HG02840 (cell line): ENCODE results near the gene TBC1D22A.
"Not testable (repeated sequence)": the region's sequence is repeated elsewhere in the genome, so short reads cannot be mapped to it uniquely, and the experiment has no call there.

Source experiments
- ATAC-seq: cut with Tn5 transposase; IDR thresholded peaks from one replicate; pipeline ENCODE4 v1.9.1; 2021; ENCODE audit warnings: mild to moderate bottlenecking, moderate library complexity, moderate number of reproducible peaks; ENCODE audit not compliant: unreplicated experiment, low FRiP score

The TBC1D22A gene

DNA sequence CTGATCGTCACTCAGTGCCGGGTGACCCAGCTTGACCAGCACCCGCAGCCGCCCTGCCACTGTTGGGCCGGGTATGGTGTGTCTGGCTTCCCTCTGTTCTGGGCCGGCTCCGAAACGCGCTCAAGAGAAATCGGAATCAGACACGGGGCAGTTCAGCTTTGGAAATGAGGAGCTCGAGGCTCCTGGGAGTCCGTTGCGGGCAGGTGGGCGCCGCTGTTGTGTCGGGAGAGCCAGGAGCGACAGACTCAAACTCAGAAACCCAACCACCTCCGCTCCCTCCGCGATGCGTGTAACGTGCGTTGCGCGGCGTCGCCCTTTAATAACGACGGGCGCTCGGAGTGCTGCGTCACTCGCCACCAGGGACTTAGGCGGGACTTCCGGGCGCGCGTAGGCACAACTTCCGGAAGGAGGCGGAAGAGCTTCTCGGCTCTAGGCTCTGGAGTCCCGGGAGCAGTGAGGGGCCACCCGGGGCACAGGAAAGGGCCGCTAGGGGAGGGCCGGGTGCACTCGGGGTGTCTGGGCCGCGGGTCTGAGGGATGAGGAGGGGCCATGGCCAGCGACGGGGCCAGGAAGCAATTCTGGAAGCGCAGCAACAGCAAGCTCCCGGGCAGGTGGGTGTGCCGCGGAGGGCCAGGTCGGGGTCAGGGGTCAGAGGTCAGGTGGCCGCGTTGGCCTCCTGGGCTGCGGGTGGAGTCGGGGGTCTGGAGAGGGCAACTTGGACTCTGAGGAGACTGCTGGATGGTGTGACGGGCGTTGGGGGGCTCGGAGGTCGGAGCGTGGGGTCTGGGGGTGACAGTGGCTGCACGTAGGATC lies at the start of gene TBC1D22A:
Gene TBC1D22A, plus strand, starts transcription at position 413 of the 813 bp plus-strand sequence. Its CDS starts 137 bp downstream, at position 550.
- peak; percentile 77 for ATAC-seq

- no peak for ATAC-seq
Observed at GRCh38 chr22:46714550-46714949, 47.9 kb upstream of the TBC1D22A start.

DNA sequence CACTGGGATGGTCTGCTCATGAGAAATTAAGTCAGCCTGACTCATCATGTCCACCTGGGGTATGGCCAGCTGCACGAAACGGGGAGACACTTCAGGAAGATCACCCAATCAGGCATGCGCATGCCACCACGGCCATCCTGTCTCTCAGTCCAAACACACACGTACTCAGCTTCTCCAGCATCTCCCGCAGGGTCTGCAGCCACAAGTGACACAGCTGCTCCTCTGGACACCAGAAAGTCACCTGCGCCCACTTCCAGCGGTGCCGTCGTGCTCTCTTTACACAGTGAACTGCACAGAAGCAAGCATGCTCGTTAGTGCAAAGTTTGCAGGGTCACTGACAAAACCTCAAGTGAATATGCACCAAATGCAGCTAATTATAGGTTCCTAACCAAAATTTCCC lies 42.5 kb upstream of the TBC1D22A start:
- no peak for ATAC-seq

DNA sequence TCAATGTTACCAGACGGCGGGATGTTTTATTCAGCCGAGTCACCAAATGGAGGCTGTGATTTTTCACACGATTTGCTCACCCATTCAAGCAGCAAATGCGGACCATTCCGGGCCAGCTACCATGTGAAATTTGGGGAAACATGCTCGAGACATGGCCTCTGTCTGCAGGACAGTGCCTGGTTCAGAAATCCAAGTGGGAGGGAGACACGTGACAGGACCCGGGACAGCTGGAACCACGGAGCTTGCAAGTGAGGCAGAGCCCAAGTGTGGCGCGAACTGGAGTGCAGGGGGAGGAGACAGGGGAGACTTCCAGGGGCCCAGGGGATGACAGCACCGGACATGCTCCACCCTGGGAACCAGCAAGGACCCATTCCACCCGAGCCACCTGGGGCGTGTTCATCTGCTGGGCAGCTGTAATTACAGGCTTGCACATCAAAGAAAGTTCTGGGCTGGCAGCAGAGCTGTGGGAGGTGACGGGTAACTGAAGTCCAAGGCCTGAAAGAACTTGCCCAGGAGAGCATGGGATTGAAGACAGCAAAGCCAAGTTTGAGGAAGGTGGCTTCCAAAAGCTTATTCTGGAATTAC lies 40.9 kb upstream of the TBC1D22A start:
- ATAC-seq, result no peak

- ATAC-seq, result no peak
Observed at GRCh38 chr22:46723882-46724281, 38.6 kb upstream of the TBC1D22A start.

DNA sequence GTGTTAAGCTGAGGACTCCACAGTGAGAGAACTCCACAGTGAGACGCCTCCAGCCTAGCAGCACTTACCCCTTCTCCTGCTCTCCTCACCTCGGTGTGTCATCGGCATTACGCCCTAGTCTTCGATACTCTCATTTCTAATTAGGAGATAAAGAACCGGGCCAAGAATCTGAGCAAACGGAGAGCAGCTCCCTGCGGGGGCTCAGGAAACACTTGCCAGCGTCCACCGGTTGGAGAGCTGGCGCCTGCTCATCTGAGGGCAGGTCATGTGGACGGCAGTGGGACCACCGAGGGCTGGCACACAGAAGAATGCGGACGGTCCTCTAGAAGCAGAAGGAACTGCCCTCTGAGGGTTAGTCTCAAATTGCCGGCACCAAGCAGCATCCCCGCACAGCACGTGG lies 37.4 kb upstream of the TBC1D22A start:
- ATAC-seq, result no peak

DNA sequence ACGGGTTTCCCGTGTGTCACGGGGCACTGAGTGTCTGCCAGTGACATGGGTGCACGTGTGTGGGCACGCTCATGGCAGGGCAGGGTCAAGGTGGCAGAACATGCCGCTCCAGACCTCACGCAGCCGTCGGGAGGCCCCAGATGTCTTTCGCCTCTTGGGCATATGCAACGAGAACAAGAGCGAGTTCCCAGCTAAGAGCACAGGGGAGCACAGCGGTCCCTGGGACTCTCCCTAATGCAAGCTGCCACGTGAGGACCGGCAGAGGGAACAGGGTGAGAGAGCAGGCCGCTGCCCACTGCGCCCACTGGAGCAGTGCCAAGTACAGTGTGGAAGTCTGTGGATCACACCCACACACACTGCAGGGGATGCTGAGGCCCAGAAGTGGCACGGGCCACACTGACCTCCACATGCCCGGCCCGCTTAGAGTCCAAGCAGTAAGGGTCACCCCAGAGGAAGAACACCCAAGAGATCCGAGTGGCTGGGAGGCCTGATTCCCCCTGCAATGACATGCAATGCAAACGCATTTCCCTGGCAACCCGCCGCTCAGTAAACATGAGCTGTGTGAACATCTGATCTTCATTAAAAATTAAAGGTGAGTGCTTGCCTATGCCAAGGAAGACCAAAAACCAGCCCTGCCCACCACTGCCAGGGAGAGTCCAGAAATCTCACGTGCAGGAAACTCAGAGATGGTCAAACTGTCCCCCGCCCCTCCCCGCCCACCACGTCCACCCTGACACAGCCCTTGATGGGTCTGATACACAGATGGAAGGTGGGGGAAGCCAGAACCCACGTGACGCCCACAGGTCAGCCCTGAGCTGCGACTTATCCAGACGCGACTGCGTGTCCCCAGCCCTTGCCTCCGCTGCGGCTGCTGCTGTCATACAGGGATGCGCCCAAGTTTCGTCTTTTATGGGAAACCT lies 36.1 kb upstream of the TBC1D22A start:
- ATAC-seq, result no peak

GRCh38 chr22:46726986-46727317 lies 35.5 kb upstream of the TBC1D22A start:
- no peak for ATAC-seq

DNA sequence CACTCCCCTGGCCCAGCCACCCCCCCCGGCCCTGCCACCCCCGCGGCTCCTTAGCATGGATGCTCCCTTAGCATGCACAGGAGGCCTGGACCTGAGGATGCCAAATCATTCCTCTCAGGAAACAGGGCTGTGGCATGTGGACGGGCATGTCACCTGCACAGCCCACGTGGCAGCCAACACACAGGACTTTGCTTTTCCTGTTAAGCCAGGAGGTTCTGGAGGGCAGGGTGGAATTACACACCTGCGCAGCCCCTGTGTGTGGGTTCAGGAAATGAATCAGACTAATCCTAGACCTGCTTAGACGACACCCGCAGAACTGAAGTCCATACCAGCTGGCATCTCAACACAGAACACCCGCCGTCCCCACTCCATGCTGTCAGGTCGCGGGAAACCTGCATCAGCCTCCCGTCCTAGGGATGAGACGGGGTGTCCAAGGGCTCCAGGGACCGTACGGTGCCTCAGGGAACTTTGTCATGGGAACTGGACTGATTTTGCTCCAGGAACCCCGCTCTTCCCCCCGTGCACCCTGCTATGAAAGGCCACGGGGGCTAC lies 34.6 kb upstream of the TBC1D22A start:
- no peak for ATAC-seq

DNA sequence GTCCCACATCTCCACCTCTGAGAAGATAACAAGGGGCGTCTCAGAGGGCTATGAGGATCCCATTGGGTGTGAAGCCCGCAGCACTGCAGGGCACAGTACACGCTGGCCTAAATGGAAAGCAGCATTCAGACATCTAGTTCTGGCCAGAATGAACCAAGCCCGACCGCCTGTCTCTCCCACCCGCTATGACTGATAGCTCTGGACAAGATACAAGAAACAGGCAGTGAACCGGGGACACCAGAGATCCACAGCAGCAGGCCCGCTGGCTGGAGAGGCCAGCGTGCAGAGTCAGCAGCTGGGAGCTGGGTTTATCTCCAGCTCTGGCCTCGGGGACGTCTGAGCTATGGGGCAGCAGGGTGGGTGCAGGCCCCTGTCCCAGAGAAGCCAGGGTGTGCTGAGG lies 34.0 kb upstream of the TBC1D22A start:
- ATAC-seq, result no peak

DNA sequence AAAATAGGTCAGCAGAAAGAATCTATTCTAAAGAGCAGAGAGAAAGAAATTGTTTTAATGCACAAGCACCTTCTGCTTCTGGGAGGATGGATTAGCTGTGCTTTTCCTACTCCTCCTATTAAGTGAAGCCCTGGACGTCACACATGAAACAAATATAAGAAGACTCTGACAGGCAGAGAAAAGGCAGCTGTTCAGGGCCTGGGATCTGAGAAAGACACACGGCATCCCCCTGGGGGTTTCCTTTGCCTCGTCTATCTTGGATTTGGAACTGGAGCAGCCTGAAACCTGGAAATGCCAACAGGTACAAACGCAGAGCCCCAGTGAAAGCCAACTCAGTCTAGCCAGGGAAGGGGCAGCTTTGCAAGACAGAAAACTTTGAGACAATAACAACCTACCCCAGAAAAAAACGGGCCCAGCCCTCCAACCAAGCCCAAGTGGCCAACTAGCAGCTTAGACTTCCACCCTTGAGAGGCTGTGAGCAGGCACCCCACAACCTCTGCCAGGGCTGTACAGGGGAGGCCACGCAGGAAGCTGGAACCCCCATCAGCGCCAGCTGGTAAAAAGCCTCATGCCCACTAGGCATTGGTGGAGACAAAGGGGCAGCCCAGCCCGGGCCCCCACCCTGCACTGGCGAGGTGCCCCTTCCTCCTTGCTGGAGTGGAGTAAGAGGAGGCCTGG lies 31.7 kb upstream of the TBC1D22A start:
- ATAC-seq, result no peak

DNA sequence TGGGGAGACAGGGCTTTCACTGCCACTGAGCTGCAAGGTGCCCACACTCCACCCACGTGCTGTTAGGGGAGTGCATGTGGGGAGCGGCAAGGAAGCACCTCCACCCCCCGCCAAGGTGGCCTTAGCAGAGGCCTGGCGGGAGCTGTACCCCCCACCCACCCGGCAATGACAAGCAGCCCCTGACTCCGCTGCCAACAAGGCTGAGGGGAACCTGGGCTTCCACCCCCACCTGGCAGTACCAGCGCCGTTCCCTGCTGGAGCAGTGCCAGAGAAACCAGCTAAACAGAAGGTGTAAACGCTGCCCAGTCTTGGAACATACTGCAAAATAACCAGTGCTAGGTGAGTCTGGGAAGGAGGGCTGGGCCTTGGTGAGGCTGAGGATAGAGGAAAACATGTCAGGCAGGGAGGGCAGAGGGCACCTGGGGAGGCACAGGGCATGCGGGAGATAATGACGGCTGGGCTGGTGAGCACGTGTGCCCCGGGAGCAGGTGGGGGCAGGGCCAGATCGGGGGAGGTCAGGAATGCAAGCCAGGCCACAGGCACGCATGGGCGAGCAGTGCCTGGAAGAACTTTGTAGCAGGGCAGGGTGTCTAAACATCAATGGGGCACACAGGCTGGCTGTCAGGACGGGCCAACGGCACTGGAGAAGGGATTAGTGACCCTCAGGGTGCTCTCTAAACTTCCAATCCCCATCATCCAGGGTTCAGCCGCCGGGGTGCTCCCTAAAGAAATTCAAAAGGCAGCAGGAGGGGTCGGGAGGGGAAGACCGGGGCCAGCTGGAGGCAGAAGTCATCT lies 31.0 kb upstream of the TBC1D22A start:
- no peak for ATAC-seq

DNA sequence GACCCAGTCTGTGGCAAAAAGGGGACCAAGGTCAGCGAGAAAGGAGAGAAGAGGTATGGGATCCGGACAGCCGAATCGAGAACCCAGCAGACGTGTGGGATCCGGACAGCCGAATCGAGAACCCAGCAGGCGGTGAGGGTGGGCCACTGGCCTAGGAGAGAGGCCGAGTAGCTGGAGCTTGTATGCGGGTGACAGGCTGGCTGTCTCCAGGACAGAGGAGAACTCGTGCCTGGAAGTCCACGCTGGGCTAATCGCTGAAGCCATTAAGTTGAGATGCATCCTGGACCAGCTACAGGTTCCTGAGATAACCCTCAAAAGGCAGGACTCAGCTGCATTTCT lies 30.4 kb upstream of the TBC1D22A start:
- no peak for ATAC-seq

DNA sequence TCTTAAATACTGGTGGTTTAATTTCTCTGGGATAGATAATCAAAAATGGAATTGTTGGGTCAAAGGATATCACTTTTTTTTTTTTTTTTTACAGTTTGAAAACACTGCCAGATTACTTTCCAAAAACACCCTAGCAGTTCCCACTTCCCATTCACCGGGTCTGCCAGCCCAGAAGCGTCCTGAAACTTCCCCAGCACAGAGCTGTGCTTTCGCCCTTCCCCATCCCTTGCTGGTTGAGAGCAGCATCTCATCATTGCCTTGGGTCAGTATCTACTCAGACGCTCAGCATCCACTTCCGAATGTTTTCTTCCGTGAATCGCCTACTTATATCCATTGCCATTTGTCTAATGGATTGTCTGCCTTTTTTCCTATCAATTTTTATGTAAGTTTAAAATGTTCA lies 29.9 kb upstream of the TBC1D22A start:
- ATAC-seq, result no peak

GRCh38 chr22:46734213-46734722 lies 28.2 kb upstream of the TBC1D22A start:
- ATAC-seq, result not testable (repeated sequence)

DNA sequence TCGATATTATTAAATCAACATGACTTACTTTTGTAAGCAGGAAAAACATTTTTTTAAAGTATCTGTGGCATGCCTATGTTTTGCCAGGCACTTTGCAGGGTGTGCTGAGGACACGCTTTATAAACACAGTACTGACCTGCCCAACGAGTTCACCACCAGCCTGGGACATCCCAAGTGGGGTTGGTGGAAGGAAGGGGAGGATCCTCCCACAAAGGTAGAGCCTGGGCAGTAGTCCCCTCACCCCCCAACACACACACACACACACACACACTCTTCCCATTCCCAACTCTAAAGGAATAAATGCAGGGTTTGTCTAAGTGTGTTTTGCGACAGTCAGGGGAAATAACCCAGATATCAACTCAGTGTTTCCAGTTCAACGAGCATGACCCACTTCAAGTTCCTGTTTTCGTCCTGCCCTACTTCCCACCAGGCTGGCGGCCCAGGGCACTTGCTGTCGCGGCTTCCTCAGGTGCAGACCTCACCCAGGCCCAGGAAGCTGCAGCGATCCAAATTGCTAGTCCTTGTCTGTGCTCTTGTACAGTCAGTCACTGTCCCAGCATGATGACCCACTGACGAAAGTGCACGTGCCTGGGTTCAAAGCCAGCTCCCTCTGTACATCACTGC lies 27.5 kb upstream of the TBC1D22A start:
- no peak for ATAC-seq

DNA sequence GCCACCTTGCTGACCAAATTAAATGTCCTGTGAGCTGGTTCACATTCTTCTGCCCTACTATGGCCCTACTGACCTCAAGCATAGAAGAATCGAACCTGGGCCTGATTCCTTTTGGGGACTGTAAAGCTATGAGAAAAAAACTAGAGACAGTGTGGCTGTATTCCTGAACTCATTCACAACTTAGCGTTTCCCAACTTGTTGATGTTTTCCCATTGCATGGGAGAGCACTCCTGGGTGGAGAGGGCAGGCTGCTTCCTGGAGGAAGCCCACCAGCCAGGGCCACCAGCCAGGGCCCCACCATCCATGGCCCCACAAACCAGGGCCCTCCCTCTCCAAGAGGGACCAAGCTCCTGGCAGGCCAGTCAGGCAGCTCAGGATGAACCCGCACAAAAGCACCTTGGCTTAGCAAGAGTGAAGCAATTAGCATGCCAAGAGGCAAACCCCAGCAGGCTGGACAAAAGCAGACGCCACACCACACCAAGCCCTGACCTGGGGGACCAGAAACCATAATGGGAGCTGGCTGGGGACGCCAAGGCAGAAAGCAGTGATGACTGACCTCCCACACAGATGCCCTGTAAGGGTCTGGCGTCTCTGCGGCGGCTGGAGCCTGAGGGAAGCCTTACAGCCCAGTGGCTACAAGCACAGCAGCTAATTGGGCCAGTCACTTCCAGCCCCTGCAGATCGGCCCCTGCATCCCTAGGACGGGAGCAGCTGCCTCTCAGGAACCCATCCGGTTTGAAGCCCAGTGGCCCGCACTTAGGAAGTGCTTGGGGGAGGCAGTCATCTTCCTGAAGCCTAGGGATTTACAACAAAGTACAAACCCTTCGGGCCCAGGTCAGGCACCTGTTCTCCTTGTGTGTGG lies 26.5 kb upstream of the TBC1D22A start:
- no peak for ATAC-seq

DNA sequence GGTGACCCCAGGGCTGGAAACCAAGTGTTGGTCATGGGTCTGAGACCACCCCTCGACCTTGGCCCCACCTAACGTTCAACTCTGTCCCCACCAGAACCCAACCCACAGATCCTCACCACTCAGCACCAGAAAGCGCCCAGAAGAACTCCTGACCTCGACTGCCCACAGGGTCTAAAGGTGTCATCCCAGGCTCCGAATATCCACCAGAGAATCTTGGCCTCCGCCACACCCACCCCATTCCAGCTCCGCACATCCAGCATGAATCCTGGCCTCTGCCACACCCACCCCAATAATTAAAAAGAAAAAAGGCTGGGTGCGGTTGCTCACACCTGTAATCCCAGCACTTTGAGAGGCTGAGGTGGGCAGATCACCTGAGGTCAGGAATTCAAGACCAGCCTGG lies 25.7 kb upstream of the TBC1D22A start:
- ATAC-seq, result no peak
